Gastroesophageal sphincter (tissue), 3 donors: ENCODE data around the gene RPLP2.

Source experiments
- EP300 ChIP-seq: sonication (generic); formaldehyde crosslinking; IDR thresholded peaks from one replicate; pipeline ENCODE4 v1.6.1; 2017; ENCODE audit warnings: antibody characterized with exemption, mild to moderate bottlenecking
- POLR2A ChIP-seq, 2 donors: fragments of 450-650 bp; IDR thresholded peaks; one replicate each; pipeline ENCODE4 v1.6.1; 2017; ENCODE audit warnings: antibody characterized with exemption in 2 of 2, mild to moderate bottlenecking in 2 of 2, moderate library complexity in 1 of 2
- TF ChIP-seq, protein P1 (sequence below), 4 experiments: fragments of 200-600 bp in 2 of 4; fragments of 450-650 bp in 2 of 4; sonication (generic) in 1 of 4; IDR thresholded peaks; one replicate each; pipeline ENCODE4 v1.5.1; 2017 to 2019; ENCODE audit warnings: antibody characterized with exemption in 4 of 4, mild to moderate bottlenecking in 2 of 4, moderate library complexity in 2 of 4

DNA sequence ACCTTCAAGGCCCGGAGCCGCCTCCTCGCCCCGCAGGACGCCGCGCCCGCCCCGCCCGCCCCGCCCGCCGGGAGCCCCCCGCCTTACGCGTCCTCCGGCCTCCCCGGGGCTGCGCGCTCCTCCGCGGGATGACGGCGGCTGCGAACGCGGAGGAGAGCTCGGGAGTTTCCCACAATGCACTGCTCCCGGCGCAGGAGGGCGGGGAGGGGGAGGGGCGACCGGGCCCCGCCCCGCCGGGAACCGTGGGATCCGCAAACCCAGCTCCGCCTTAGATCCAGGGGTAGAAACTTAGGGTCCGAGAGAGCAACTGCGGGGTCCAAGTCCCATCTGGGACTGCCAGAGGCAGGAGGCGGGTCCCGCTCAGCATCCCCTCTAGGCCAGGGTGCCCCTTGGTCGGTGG lies 19.8 kb upstream of the RPLP2 start, which contains the start of gene CEND1:
- TF ChIP-seq, protein P1, sequence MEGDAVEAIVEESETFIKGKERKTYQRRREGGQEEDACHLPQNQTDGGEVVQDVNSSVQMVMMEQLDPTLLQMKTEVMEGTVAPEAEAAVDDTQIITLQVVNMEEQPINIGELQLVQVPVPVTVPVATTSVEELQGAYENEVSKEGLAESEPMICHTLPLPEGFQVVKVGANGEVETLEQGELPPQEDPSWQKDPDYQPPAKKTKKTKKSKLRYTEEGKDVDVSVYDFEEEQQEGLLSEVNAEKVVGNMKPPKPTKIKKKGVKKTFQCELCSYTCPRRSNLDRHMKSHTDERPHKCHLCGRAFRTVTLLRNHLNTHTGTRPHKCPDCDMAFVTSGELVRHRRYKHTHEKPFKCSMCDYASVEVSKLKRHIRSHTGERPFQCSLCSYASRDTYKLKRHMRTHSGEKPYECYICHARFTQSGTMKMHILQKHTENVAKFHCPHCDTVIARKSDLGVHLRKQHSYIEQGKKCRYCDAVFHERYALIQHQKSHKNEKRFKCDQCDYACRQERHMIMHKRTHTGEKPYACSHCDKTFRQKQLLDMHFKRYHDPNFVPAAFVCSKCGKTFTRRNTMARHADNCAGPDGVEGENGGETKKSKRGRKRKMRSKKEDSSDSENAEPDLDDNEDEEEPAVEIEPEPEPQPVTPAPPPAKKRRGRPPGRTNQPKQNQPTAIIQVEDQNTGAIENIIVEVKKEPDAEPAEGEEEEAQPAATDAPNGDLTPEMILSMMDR (IDR thresholded peaks at IDR 0.05): no peak
- no peak for TF ChIP-seq POLR2A (IDR thresholded peaks at IDR 0.05)
- no peak for TF ChIP-seq EP300
